IMR-90 (cell line): ENCODE data around the gene HLA-DMB. TPM values are rescaled to one million over a fixed set of nuclear protein-coding genes. Genes with fewer than 3 reads are reported as not detected.

ENCODE experiments used
- ATAC-seq: fragments of 200-7000 bp; cut with Tn5 transposase; 2 replicates; pipeline ENCODE4 v1.9.1; 2020; ENCODE audit warnings: low read depth, mild to moderate bottlenecking, moderate library complexity
- BruUV-seq: library from RNA; stranded (reverse); fragments of 400-500 nt; replicated peaks from 2 replicates; lab custom pipeline; 2021; lab: Mats Ljungman, UMichigan
- CTCF ChIA-PET: fragments of 300-600 bp; formaldehyde crosslinking; extraction: SDS; loops from one replicate; lab custom pipeline; 2021; ENCODE audit warnings: antibody characterized with exemption; lab: Yijun Ruan, JAX
- POLR2A ChIA-PET: fragments of 300-600 bp; sonication (Branson Sonifier 250); formaldehyde crosslinking; loops from one replicate; lab custom pipeline; 2022; ENCODE audit warnings: antibody characterized with exemption; ENCODE audit not compliant: unreplicated experiment; lab: Charles Lee
- DNase-seq: peaks from one replicate; pipeline ENCODE4 v3.0.0; 2013
- H2AFZ ChIP-seq: replicated peaks from 2 replicates; pipeline ENCODE3; 2013; ENCODE audit warnings: low read length, mild to moderate bottlenecking; ENCODE audit not compliant: poor library complexity
- H2AK5ac ChIP-seq: 2 replicates; pipeline ENCODE4 v1.6.1; 2013; ENCODE audit warnings: low read depth, low read length, inconsistent platforms
- H2AK9ac ChIP-seq: replicated peaks from 2 replicates; pipeline ENCODE3; 2013; ENCODE audit warnings: mild to moderate bottlenecking, low read depth, low read length, moderate library complexity; ENCODE audit not compliant: poor library complexity
- H2BK120ac ChIP-seq: 2 replicates; pipeline ENCODE4 v1.6.1; 2013; ENCODE audit warnings: low read depth, low read length, inconsistent platforms
- H2BK15ac ChIP-seq: 3 replicates; pipeline ENCODE4 v1.6.1; 2013; ENCODE audit warnings: low read depth, low read length, inconsistent platforms
- H2BK20ac ChIP-seq: 2 replicates; pipeline ENCODE4 v1.6.1; 2013; ENCODE audit warnings: low read depth, mild to moderate bottlenecking, inconsistent platforms, low read length, moderate library complexity
- H2BK5ac ChIP-seq: 2 replicates; pipeline ENCODE4 v1.6.1; 2013; ENCODE audit warnings: mild to moderate bottlenecking, low read depth, low read length, inconsistent platforms; ENCODE audit not compliant: poor library complexity, severe bottlenecking
- H3K14ac ChIP-seq: replicated peaks from 2 replicates; pipeline ENCODE4 v1.6.1; 2013; ENCODE audit warnings: low read depth, low read length, inconsistent platforms
- H3K18ac ChIP-seq: 2 replicates; pipeline ENCODE4 v1.6.1; 2013; ENCODE audit warnings: low read depth, low read length, control low read depth
- H3K23ac ChIP-seq: 2 replicates; pipeline ENCODE4 v1.6.1; 2013; ENCODE audit warnings: low read depth, low read length, inconsistent platforms
- H3K27ac ChIP-seq: 2 replicates; pipeline ENCODE4 v1.5.1; 2013; ENCODE audit warnings: mild to moderate bottlenecking, control low read depth, low read length; ENCODE audit not compliant: insufficient read depth
- H3K27me3 ChIP-seq: 2 replicates; pipeline ENCODE4 v1.6.1; 2013; ENCODE audit warnings: low read length; ENCODE audit not compliant: control insufficient read depth, insufficient read depth
- H3K36me3 ChIP-seq: 2 replicates; pipeline ENCODE4 v1.6.1; 2013; ENCODE audit warnings: low read length, mixed read lengths; ENCODE audit not compliant: control insufficient read depth, insufficient read depth
- H3K4ac ChIP-seq: 2 replicates; pipeline ENCODE4 v1.6.1; 2013; ENCODE audit warnings: low read depth, low read length, inconsistent platforms
- H3K4me1 ChIP-seq: 2 replicates; pipeline ENCODE4 v1.6.1; 2013; ENCODE audit warnings: low read length, mixed read lengths; ENCODE audit not compliant: control insufficient read depth, insufficient read depth
- H3K4me2 ChIP-seq: 2 replicates; pipeline ENCODE4 v1.6.1; 2013; ENCODE audit warnings: low read depth, mild to moderate bottlenecking, control low read depth, low read length, moderate library complexity
- H3K4me3 ChIP-seq: 2 replicates; pipeline ENCODE4 v1.5.1; 2013; ENCODE audit warnings: low read depth, mild to moderate bottlenecking, control low read depth, low read length, moderate library complexity; ENCODE audit not compliant: insufficient read depth
- H3K56ac ChIP-seq: 2 replicates; pipeline ENCODE4 v1.6.1; 2013; ENCODE audit warnings: low read length, inconsistent platforms; ENCODE audit not compliant: insufficient read depth; ENCODE audit errors: extremely low read depth
- H3K79me1 ChIP-seq, 2 experiments: 2 replicates each; pipeline ENCODE4 v1.6.1; 2013; ENCODE audit warnings: low read length in 2 of 2, inconsistent platforms in 1 of 2, low read depth in 1 of 2
- H3K9ac ChIP-seq: 2 replicates; pipeline ENCODE4 v1.6.1; 2013; ENCODE audit warnings: low read depth, low read length, control low read depth
- H3K9me1 ChIP-seq: 2 replicates; pipeline ENCODE4 v1.6.1; 2013; ENCODE audit warnings: low read length, inconsistent platforms; ENCODE audit not compliant: insufficient read depth
- H3K9me3 ChIP-seq: 2 replicates; pipeline ENCODE4 v1.6.1; 2013; ENCODE audit warnings: low read length; ENCODE audit not compliant: control insufficient read depth, insufficient read depth
- H4K20me1 ChIP-seq: 2 replicates; pipeline ENCODE4 v1.6.1; 2013; ENCODE audit warnings: low read length, inconsistent platforms; ENCODE audit not compliant: insufficient read depth
- H4K5ac ChIP-seq: 2 replicates; pipeline ENCODE4 v1.6.1; 2013; ENCODE audit warnings: mild to moderate bottlenecking, low read depth, low read length, control low read depth
- H4K8ac ChIP-seq, 2 experiments: 2 replicates each; pipeline ENCODE4 v1.6.1; 2013; ENCODE audit warnings: low read depth in 2 of 2, low read length in 2 of 2, control low read depth in 1 of 2, inconsistent platforms in 1 of 2
- H4K91ac ChIP-seq: 2 replicates; pipeline ENCODE4 v1.6.1; 2013; ENCODE audit warnings: low read depth, low read length, inconsistent platforms; ENCODE audit not compliant: insufficient read depth
- CTCF ChIP-seq: conservative IDR thresholded peaks from 2 replicates; pipeline ENCODE4 v1.5.1; 2012; ENCODE audit warnings: mild to moderate bottlenecking, low read depth, low read length, improper control_type of control experiment
- ELK1 ChIP-seq: fragments of 150-350 bp; IDR thresholded peaks from 2 replicates; pipeline ENCODE4 v1.6.1; 2016; ENCODE audit warnings: low read depth, mild to moderate bottlenecking, low read length, moderate library complexity, borderline replicate concordance
- MAZ ChIP-seq: IDR thresholded peaks from 2 replicates; pipeline ENCODE4 v1.6.1; 2012; ENCODE audit warnings: low read depth, mild to moderate bottlenecking, low read length, improper control_type of control experiment, moderate library complexity, borderline replicate concordance
- RAD21 ChIP-seq: IDR thresholded peaks from 2 replicates; pipeline ENCODE4 v1.6.1; 2012; ENCODE audit warnings: low read length, improper control_type of control experiment
- RFX5 ChIP-seq: IDR thresholded peaks from 2 replicates; pipeline ENCODE4 v1.8.0; 2012; ENCODE audit warnings: low read depth, mild to moderate bottlenecking, low read length, moderate library complexity
- SMC3 ChIP-seq: fragments of 150-350 bp; IDR thresholded peaks from 2 replicates; pipeline ENCODE4 v1.6.1; 2016; ENCODE audit warnings: low read depth, mild to moderate bottlenecking, antibody characterized with exemption, low read length, moderate library complexity
- WGBS, 2 experiments: methylation state at CpG; one replicate each; pipeline versions ENCODE4 v1.1.5 to v1.1.7; 2013; ENCODE audit warnings: missing lambda C conversion rate in 2 of 2; ENCODE audit not compliant: insufficient read length in 1 of 2; ENCODE audit errors: extremely low coverage in 2 of 2; 5-methylcytosine and 5-hydroxymethylcytosine counted together
- dilution Hi-C: fragments of 300-500 bp; cut with HindIII; formaldehyde crosslinking; loops from one replicate; pipeline ENCODE4 v1.14.3; 2018; ENCODE audit warnings: low sequenced_read_pairs; ENCODE audit not compliant: unreplicated experiment
- in situ Hi-C: fragments of 300-500 bp; cut with MboI; formaldehyde crosslinking; loops from 3 replicates; pipeline ENCODE4 v1.14.3; 2019; ENCODE audit warnings: low sequenced_read_pairs, inconsistent platforms, mixed read lengths
- intact Hi-C: fragments of 100-400 bp; cut with micrococcal nuclease; formaldehyde crosslinking; loops from 2 replicates; pipeline ENCODE4 v1.10.0; 2022
- polyA plus RNA-seq, 3 experiments: library from polyadenylated mRNA; depleted of rRNA; stranded (reverse); fragments of >200 nt; gene quantifications; 2 replicates each; pipeline ENCODE4 v1.2.3, GENCODE V29; 2012; ENCODE audit warnings: low replicate concordance in 1 of 3
- total RNA-seq: library from RNA; depleted of rRNA; stranded (reverse); fragments of >200 nt; gene quantifications from 2 replicates; pipeline ENCODE4 v1.2.3, GENCODE V29; 2012

Gene HLA-DMB
- total and polyA plus RNA-seq, 2 of the 4 experiments (the other 2 are of a cell fraction): 0.18 to 0.19 TPM

GRCh38 chr6:32933661-32934085 lies 7.2 kb downstream of the HLA-DMB start:
- Histone ChIP-seq H3K18ac (no peak overlapping the region), H2BK20ac (peak overlapping the region; percentile 43; the same call in 1 of the 2 replicates), H3K4me1 (no peaks in the 10 kb centered on the region), H3K56ac (no peak overlapping the region), H3K9me1 (no peaks in the 10 kb centered on the region), H4K8ac (no peak overlapping the region), H3K36me3 (no peaks in the 10 kb centered on the region), H4K91ac (no peak overlapping the region), H2BK120ac (no peak overlapping the region), H3K27ac (no peak overlapping the region), H2AK5ac (no peak overlapping the region), H2BK5ac (no peak overlapping the region), H3K9ac (no peak overlapping the region), H3K4me2 (no peak overlapping the region), H3K14ac (no peak overlapping the region), H3K23ac (no peak overlapping the region), H4K20me1 (no peaks in the 10 kb centered on the region), H3K4me3 (no peak overlapping the region), H4K5ac (no peak overlapping the region), H2BK15ac (0 out of 3 replicates have a peak overlapping the region, but pooled peaks have one; percentile 9), H3K27me3 (peaks cover 17% of the 10 kb centered on the region), H3K9me3 (no peaks in the 10 kb centered on the region), H3K4ac (no peak overlapping the region), H2AFZ (peak overlapping the region; percentile 72), H3K79me1 (no peaks in the 10 kb centered on the region), H2AK9ac (peak overlapping the region; percentile 65)
- WGBS, 2 experiments: no CpG with 5 or more reads among the region's 3 CpGs
- peak; percentile 91 for ATAC-seq
- ChIA-PET POLR2A (interaction anchor here (0.6 to 1.2 kb wide), 3 partner anchors 37 to 51 kb away, joined by 4 to 8 read pairs (median 5); no protein-coding TSS in a partner anchor), CTCF (interaction anchor here (0.6 to 2.8 kb wide), 16 partner anchors 8 to 145 kb away, joined by 3 to 29 read pairs (median 5); partner anchors contain the start of genes HLA-DMA and TAP2)
- intact Hi-C loops (loop anchor here (1.0 to 2.0 kb wide), 4 partner anchors 20 to 51 kb away; partner anchors contain the start of gene HLA-DMA), in situ Hi-C loops (no loop called here), dilution Hi-C loops (no loop called here)
- no peak for TF ChIP-seq ELK1
- TF ChIP-seq RAD21: peak; percentile 80
- TF ChIP-seq SMC3: peak; percentile 88
- TF ChIP-seq MAZ: no peak
- peak; percentile 85 for TF ChIP-seq CTCF
- TF ChIP-seq RFX5: peak; percentile 35; the same call in 1 of the 2 replicates
- peak; percentile 73 for DNase-seq
- BruUV-seq: no TSS peak
